HL-60 (cell line): ENCODE data around the gene SLC17A9.

Experiments
- DNase-seq, 2 experiments: peaks; one replicate each; pipeline ENCODE4 v3.0.0-alpha.2; 2010 to 2020; ENCODE audit warnings: low read depth in 1 of 2, low spot score in 1 of 2
- H3K27ac ChIP-seq: fragments of 250-450 bp; sonication (Bioruptor Pico); replicated peaks from 2 replicates; pipeline ENCODE4 v1.5.1; 2020; ENCODE audit warnings: mild to moderate bottlenecking, moderate library complexity
- H3K27me3 ChIP-seq: fragments of 250-450 bp; sonication (Bioruptor Pico); 2 replicates; pipeline ENCODE4 v1.5.1; 2021; ENCODE audit warnings: mild to moderate bottlenecking, moderate library complexity; ENCODE audit not compliant: insufficient read depth, poor library complexity, severe bottlenecking
- H3K4me3 ChIP-seq: replicated peaks from 2 replicates; pipeline ENCODE4 v1.5.1; 2011; ENCODE audit warnings: mild to moderate bottlenecking, control low read depth, low read length; ENCODE audit not compliant: insufficient read depth
- CTCF ChIP-seq: IDR thresholded peaks from one replicate; pipeline ENCODE4 v1.5.1; 2011; ENCODE audit warnings: low read length, control low read depth, inconsistent platforms; ENCODE audit not compliant: insufficient read depth
- GABPA ChIP-seq: IDR thresholded peaks from 2 replicates; pipeline ENCODE4 v1.6.1; 2012; ENCODE audit warnings: low read depth
- POLR2AphosphoS5 ChIP-seq: IDR thresholded peaks from 2 replicates; pipeline ENCODE4 v1.6.1; 2012; ENCODE audit warnings: low read depth
- REST ChIP-seq: IDR thresholded peaks from 2 replicates; pipeline ENCODE4 v1.6.1; 2012; ENCODE audit warnings: low read depth; ENCODE audit not compliant: insufficient replicate concordance
- SPI1 ChIP-seq: IDR thresholded peaks from 2 replicates; pipeline ENCODE4 v1.6.1; 2012; ENCODE audit warnings: low read depth, mild to moderate bottlenecking, borderline replicate concordance

The SLC17A9 gene

GRCh38 chr20:62928246-62928939, 24.1 kb upstream of the SLC17A9 start:
- Histone ChIP-seq H3K27me3 (no peaks in the 10 kb centered on the region), H3K4me3 (peak overlapping the region; percentile 46), H3K27ac (peak overlapping the region; percentile 51)
- TF ChIP-seq GABPA = no peak
- TF ChIP-seq SPI1 = no peak
- no peak for TF ChIP-seq POLR2AphosphoS5
- no peak for TF ChIP-seq REST
- TF ChIP-seq CTCF = no peak
- no peak for DNase-seq

GRCh38 chr20:62929051-62929538, 23.4 kb upstream of the SLC17A9 start:
- Histone ChIP-seq H3K4me3 (peak overlapping the region; percentile 46), H3K27me3 (no peaks in the 10 kb centered on the region), H3K27ac (peak overlapping the region; percentile 51)
- TF ChIP-seq CTCF = no peak
- peak; percentile 60 for TF ChIP-seq SPI1
- no peak for TF ChIP-seq GABPA
- peak; percentile 28; the same call in 1 of the 2 replicates for TF ChIP-seq POLR2AphosphoS5
- TF ChIP-seq REST = no peak
- peak in 1 of 2 experiments; percentile 56 for DNase-seq

- TF ChIP-seq REST (no peak), SPI1 (peak; percentile 12; the same call in 1 of the 2 replicates), POLR2AphosphoS5 (no peak), CTCF (no peak), GABPA (no peak)
- Histone ChIP-seq H3K27ac (no peak overlapping the region), H3K4me3 (no peak overlapping the region), H3K27me3 (no peaks in the 10 kb centered on the region)
- DNase-seq = peak in 1 of 2 experiments; percentile 19
These were observed 21.0 kb upstream of the SLC17A9 start for GRCh38 chr20:62931464-62931863.
